CD4-positive, alpha-beta T cell treated with Interleukin-15 for 1 hour (primary cell): ENCODE results near the gene TBP.
"Not testable (repeated sequence)": the region's sequence is repeated elsewhere in the genome, so short reads cannot be mapped to it uniquely, and the experiment has no call there.

Experiments
- DNase-seq: peaks from one replicate; pipeline ENCODE4 v3.0.0-alpha.2; 2020

Gene TBP

DNA sequence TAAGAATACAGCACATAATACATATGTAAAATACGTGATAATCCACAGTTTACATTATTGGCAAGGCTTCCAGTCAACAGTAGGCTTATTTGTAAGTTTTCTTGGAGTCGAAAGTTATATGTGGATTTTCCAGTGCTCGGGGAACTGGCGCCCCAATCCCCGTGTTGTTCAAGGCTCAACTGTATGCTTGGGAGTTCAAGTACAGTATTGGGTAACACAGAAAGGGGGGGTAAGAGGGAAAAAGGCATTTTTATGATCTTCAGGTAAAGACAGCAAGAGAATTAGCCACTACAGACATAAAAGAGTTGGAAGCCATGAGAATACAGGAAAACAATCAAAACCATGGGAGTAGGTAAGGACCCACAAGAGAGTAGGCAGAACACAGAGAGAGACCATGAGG, 17.5 kb upstream of the TBP start:
- DNase-seq: no peak

DNA sequence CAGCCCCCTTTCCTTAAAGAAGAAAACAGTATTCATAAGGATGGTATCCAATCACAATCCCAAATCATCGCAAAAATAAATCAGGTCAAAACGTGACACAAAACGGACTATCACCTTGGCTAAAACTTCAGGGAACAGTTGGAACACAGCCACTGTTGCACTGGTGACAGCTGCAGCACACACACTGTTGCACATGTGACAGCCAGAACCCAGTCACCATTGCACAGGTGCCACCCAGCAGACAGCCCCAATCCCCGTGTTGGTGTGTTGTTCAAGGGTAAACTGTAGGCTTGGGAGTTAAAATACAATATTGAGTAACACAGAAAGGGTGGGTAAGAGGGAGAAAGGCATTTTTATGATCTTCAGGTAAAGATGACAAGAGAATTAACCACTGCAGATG, 16.8 kb upstream of the TBP start:
- DNase-seq: no peak

GRCh38 chr6:170542031-170542719, 12.0 kb upstream of the TBP start:
- no peak for DNase-seq

DNA sequence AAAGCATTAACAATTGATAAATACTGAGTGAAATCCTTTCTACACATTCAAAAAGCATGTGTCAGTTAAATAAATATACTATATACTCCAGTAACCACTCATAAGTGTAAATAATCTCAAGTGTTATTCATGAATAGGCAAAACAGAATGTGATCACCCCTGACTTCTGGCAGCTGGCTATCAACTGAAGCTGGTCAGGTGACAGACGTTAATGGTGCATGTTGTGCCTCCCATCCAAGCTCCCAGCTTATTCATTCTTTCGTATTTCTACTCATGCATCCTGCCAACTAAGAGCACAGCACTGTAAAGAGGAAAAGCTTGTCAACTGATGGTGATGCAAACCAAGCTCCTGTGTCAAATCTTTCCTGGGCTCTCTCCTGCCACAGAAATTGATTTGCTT, 8.8 kb upstream of the TBP start:
- no peak for DNase-seq

DNA sequence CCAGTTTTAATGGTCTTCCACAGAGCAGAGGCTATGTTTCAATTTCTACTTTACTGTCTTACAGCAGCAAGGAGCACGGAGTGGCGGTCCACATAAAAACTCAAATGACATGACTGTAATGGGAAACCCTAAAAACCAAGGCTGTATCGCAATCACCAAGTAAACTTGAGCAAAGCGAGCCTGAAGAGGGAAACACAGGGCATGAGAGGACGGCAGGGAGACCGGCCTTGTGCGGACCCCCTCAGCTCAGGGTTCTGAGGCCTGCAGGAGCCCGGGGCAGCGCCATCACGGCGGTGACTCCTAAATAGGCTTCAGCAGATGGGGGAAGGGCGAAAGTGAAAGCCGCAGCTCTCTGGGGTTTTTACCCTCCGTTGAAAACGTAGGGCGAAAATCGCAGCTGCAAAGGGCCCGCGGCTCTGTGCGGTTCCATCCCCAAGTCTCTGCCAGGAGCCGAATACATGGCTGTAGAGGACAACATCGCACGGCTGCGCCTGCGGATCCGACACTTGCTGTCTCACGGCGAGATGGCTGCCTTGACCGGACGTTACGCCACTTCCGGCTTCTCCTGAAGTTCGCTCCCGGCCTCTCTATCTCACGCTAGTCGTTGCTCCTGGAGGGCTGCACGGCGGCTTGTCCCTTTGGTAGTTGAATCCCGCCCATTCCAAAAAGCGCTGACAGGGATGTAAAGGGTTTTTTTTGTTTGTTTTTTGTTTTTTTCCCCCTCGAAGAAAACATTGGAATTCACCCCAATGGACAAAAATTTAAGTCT, 1.2 kb upstream of the TBP start, which contains the start of gene PSMB1:
TSS of gene PSMB1 (minus strand) at position 543 of the 769 bp plus-strand sequence. CDS start at position 478, 65 bp downstream.
- peak; percentile 88 for DNase-seq

DNA sequence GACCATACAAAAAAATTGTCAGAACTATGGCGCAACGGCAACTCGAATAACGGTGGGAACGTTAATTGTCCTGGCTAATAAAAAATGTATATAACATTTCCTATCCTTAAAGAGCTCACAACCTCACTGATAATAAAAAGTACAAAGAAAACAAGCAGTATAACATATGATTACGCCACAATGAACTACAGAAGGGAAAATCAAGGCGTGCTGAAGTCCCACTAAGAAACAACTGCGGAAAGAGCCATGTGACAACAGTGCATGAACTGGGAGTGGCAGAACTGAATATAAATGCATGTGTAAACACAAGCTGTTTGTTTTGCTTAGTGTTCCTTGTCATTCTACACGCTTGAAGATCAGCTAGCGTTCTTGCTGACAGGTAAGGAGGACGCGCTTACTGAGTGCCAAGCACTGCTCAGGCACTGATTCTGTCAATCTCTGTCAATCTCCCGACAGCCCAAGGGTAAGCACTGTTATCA, 596 bp upstream of the TBP start:
- DNase-seq: no peak

DNA sequence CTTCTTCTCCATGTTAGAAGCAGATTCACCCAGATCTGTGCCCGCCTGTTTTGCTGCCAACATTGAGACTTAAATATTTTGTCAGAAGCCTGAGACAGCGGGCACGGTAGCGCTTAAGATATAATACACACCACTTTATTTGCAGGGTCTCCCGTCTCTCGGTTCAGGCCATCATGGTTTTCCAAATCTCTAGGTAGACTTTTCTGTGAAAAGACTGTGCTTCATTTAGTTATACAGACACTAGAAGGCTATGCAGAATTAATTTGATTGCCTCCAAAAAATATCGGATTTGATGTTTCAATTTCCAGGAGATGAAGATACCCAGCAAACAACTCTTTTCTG, 598 bp downstream of the TBP start:
- no peak for DNase-seq

- DNase-seq: no peak
Observed at GRCh38 chr6:170555305-170555704, 1.1 kb downstream of the TBP start.

DNA sequence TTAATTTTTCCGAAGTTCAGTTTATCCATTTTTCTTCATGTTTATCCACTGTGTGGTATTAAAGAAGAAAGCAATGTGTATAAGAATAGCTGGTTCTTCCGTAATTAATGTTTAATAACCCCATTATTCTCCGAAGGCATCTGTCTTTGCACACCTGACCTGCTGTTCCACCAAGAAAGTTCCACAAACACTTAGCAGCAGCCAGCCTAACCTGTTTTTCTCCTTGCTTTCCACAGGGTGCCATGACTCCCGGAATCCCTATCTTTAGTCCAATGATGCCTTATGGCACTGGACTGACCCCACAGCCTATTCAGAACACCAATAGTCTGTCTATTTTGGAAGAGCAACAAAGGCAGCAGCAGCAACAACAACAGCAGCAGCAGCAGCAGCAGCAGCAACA, 7.4 kb downstream of the TBP start:
- no peak for DNase-seq

DNA sequence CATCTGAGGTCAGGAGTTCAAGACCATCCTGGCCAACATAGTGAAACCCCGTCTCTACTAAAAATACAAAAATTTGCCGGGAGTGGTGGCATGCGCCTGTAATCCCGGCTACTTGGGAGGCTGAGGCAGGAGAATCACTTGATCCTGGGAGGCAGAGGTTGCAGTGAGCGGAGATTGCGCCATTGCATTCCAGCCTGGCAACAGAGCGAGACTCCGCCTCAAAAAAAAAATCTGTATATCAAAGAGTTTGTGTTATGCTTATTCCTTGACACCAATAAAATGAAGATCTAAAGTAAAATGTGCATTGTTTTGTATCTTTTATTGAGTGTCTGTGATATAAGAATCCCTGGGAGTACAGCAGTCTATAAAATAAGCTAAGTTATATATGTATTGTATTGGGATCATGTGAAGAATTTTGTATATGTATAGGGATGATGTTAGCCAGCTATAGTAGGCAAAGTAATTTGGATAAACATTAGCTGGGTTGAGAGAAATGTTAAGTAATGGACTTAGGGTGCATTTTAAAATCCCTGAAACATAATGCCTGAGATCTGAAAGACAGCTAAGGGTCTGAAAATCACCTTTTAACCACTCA, 10.9 kb downstream of the TBP start:
- no peak for DNase-seq

DNA sequence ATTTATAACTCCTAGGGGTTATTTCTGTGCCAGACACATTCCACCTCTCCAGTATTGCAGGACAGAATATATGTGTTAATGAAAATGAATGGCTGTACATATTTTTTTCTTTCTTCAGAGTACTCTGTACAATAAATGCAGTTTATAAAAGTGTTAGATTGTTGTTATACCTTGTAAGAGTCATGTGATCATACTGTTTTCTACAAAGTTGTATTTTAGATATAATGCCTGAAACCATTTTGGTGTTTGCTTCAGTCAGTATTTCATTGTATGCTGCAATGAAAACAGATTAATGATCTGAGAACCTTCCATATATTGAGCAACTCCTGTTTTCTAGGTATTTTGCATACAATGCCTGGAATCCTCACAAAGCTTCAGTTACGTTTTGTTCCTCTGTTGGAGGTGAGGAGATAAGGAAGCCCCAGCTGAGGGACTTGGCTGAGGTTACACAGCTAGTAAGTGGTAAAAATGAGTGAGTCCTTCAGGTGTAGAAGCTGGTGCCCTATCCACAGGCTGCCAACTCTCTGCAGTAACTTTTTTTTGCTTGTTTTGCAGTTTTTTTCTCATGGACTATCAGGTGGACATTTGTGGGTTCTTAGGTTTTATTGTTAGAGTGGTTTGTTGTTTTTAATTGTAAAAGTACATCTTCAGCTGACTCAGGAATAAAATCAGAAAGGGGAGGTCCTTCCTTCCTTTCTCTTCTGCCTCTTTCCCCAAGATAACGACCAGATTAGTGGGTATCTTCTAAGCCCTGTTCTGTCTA, 18.7 kb downstream of the TBP start:
- no peak for DNase-seq

GRCh38 chr6:170575250-170575649, 21.1 kb downstream of the TBP start:
- DNase-seq: no peak

GRCh38 chr6:170578909-170579308, 24.7 kb downstream of the TBP start:
- no peak for DNase-seq

- no peak for DNase-seq
Observed at GRCh38 chr6:170583756-170584180, 29.6 kb downstream of the TBP start.

DNA sequence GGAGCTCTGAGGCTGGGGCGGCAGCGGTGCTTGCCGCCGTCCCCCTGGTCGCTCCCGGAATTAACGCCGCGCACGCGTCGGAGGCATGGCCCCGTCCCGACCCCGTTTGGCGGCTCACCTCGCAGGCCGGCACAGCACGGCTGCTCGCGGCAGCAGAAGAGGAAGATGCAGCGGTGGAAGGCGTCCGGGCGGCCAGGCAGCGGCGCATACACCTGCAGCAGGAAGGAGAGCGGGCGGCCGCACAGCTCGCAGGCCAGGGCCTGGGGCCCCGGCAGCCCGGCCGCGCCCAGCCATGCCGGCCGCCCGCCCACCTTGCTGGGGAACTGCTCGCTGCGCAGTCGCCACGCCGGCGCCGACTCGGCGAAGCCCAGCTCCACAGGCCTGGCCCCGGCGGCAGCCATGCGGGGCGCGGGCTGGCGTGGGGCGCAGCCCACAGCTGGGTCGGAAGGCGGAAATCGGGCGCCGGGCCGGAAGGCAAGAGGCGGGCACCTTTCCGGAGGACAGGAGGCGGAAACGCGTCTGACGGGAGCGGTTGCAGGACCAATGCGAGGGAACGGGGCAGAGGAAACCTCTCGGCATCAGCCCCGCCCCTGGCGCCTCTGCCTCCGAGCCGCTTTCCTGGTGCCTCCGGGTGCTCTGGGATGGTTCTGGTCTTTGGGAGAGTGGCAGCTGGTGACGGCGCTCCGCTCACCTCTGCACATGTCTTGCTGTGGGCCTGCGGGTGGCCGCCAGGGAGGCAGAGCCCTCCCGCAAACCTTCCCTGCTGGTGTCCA, 30.2 kb downstream of the TBP start, which contains the start of gene PDCD2:
TSS of gene PDCD2 (minus strand) at position 457 of the 773 bp plus-strand sequence. CDS start at position 401, 56 bp downstream.
- peak; percentile 90 for DNase-seq

DNA sequence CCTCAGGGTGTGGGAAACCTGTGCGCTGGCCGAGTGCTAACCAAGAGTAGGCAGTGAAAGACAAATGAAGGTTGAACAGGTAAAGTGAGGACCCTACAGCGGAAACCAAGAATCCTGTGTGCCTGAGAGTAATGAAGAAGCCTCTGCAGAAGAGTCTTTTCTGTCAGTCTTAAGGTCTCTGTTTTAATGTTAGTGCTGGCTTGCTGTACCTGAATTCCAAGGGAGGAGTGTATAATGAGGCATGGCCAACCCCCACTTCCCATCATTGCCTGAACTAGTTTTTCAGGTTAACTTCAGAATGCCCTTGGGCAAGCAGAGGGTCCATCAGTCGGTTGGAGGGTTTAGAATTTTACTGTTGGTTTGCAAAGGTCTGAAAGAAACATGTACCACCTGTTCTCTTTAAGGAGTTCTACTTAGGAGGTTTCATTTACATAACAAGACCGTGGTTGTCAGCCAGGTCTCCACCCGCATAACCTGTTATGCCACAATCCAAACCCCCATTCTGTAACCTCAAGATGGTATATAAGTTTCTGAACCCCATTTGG, 30.9 kb downstream of the TBP start:
- no peak for DNase-seq

DNA sequence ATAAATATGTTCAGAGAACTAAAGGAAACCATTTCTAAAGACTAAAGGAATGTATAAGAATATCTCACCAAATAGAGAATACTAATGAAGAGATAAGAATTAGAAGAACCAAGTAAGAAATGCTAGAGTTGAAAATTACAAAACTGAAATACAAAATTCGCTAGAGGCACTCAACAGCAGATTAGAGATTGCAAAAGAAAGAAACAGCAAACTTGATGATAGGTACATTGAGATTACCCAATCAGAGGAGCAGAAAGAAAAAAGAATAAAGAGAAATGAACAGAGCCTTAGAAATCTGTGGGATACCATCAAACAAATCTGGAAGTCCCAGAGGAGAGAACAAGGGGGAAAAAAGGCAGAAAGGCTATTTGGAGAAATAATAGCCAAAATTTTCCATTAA, 36.6 kb downstream of the TBP start:
- DNase-seq: no peak

- no peak for DNase-seq
Observed at GRCh38 chr6:170596426-170596825, 42.3 kb downstream of the TBP start.

GRCh38 chr6:170597278-170597677, 43.1 kb downstream of the TBP start:
- DNase-seq: no peak

DNA sequence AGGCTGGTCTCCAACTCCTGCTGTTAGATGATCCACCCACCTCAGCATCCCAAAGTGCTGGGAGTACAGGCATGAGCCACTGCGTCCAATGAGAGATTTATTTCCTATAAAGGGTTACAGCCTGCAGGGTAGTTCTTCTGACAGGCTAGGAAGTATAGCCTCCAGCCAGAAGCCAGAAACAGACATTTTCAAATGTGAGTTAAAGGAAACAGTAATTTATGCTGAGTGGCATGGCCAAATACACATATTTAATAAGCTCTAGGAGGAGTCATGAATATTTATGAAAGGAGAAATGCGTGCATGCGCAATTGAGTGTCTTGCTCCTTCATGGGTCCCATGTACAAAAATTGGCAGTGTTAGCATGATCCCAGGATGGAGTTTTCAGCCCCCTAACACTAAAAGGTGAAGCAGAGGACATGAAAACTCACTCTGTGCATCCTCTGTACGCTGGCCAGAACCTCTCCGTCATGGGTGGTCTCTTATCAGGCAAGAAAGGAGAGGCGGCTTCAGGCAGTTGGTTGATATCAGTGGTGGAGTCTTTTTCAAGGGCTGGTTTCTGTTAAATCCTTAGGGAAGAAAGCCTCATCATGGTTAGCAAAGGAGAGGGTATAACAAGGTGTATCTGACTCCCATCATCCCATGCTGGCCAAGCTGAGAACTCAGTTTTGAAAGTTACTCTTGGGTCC, 51.5 kb downstream of the TBP start:
- DNase-seq: no peak

GRCh38 chr6:170609225-170609624, 55.1 kb downstream of the TBP start:
- DNase-seq: not testable (repeated sequence)
